ENCODE data around the gene UBR3. TPM values are rescaled to one million over a fixed set of nuclear protein-coding genes. Genes with fewer than 3 reads are reported as not detected.
A peak's percentile ranks its signal among the peaks of the same experiment; 100 is the strongest.
"Not testable (repeated sequence)": the region's sequence is repeated elsewhere in the genome, so short reads cannot be mapped to it uniquely, and the experiment has no call there.

Gene UBR3
- total RNA-seq, 1 experiment from 2014 or later: 21.9 TPM

DNA sequence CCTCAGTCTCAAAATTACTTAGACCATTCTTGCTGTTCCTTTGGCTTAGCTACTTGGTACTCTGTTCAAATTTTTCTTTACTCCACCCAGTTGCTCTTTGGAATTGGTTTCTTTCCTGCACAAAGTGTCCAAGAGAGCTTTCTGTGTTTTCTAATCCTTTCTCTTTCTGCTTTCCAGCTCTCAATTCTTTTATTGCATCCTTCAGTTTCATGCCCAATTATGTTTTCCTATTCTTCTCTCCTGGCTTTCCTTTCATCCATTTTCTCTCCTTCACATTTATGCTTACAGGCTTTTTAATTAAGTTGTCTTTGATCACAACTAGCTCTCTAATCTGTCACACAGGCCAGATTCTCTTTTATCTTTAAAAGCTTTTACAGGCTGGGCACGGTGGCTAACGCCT lies 38.2 kb downstream of the UBR3 start:
- Histone ChIP-seq H3K23ac (ENCODE audit: insufficient read length, low read depth, low read length) (no peak overlapping the region), H3K4ac (ENCODE audit: low read depth, low read length) (no peak overlapping the region), H3K18ac (ENCODE audit: insufficient read length, low read depth, low read length) (no peak overlapping the region), H3K79me2 (ENCODE audit: insufficient read depth, low read length) (peaks cover 2% of the 10 kb centered on the region; the same call in 1 of the 2 replicates), H2BK5ac (ENCODE audit: insufficient read length, low read length) (no peak overlapping the region), H3T11ph (ENCODE audit: low read length) (no peak overlapping the region), H4K91ac (ENCODE audit: insufficient read length, low read depth, low read length) (no peak overlapping the region), H4K20me1 (ENCODE audit: control insufficient read depth, insufficient read depth, insufficient read length) (no peaks in the 10 kb centered on the region), H2BK20ac (ENCODE audit: low read depth, low read length, poor library complexity, severe bottlenecking) (no peak overlapping the region), H2AK5ac (ENCODE audit: insufficient read length, low read length) (no peak overlapping the region), H3K79me1 (ENCODE audit: insufficient read depth, low read depth, low read length, poor library complexity, severe bottlenecking) (peaks cover 3% of the 10 kb centered on the region), H3K27ac (ENCODE audit: insufficient read length, low read depth, low read length) (no peak overlapping the region), H2AFZ (ENCODE audit: low read length) (no peak overlapping the region), H4K5ac (ENCODE audit: insufficient read length, low read depth, low read length) (no peak overlapping the region), H2BK15ac (ENCODE audit: low read depth, low read length) (no peak overlapping the region), H3K9ac (ENCODE audit: extremely low read depth, insufficient read length, low read length) (no peak overlapping the region), H3K4me1 (ENCODE audit: insufficient read depth, low read length) (peaks cover 5% of the 10 kb centered on the region; the same call in 1 of the 2 replicates), H2BK12ac (ENCODE audit: insufficient read length, low read depth, low read length) (no peak overlapping the region), H3K56ac (ENCODE audit: insufficient read length, low read depth, low read length) (no peak overlapping the region), H3K9me3 (ENCODE audit: control insufficient read depth, low read depth, low read length) (no peaks in the 10 kb centered on the region), H3K14ac (ENCODE audit: insufficient read depth, low read length) (no peak overlapping the region), H3K27me3 (ENCODE audit: insufficient read depth, low read length) (no peaks in the 10 kb centered on the region), H3K23me2 (ENCODE audit: insufficient read length, low read depth, low read length, poor library complexity, severe bottlenecking) (no peaks in the 10 kb centered on the region), H4K8ac (replicated peaks; ENCODE audit: insufficient read length, low read depth, low read length) (no peak overlapping the region), H3K4me2 (ENCODE audit: insufficient read depth, insufficient read length, low read length) (no peak overlapping the region), H2BK120ac (ENCODE audit: low read depth, low read length, poor library complexity, severe bottlenecking) (no peak overlapping the region)
- WGBS (ENCODE audit: extremely low coverage, insufficient read length, low lambda C conversion rate): no CpG with 5 or more reads among the region's 2 CpGs
- no peak overlapping the region for H3K4me3 Mint-ChIP-seq
- TF ChIP-seq, protein P1, sequence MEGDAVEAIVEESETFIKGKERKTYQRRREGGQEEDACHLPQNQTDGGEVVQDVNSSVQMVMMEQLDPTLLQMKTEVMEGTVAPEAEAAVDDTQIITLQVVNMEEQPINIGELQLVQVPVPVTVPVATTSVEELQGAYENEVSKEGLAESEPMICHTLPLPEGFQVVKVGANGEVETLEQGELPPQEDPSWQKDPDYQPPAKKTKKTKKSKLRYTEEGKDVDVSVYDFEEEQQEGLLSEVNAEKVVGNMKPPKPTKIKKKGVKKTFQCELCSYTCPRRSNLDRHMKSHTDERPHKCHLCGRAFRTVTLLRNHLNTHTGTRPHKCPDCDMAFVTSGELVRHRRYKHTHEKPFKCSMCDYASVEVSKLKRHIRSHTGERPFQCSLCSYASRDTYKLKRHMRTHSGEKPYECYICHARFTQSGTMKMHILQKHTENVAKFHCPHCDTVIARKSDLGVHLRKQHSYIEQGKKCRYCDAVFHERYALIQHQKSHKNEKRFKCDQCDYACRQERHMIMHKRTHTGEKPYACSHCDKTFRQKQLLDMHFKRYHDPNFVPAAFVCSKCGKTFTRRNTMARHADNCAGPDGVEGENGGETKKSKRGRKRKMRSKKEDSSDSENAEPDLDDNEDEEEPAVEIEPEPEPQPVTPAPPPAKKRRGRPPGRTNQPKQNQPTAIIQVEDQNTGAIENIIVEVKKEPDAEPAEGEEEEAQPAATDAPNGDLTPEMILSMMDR (conservative IDR thresholded peaks at IDR 0.05): no peak
- peaks cover 28 to 39% of the 10 kb centered on the region in 2 experiments for H3K4me1 Mint-ChIP-seq
- H3K27ac Mint-ChIP-seq: peak overlapping the region in 1 of 3 experiments; percentile 21; a peak in 1 of 7 replicates
- no peak for DNase-seq
- peaks cover 0 to 9% (median 0%) of the 10 kb centered on the region in 3 experiments; a peak in 2 of 7 replicates for H3K36me3 Mint-ChIP-seq (ENCODE audit: insufficient read depth in 1 of 3, low read depth in 3 of 3)
- H3K9me3 Mint-ChIP-seq: no peaks in the 10 kb centered on the region
- H3K27me3 Mint-ChIP-seq (ENCODE audit: low read depth): no peaks in the 10 kb centered on the region

GRCh38 chr2:169866230-169866629 lies 39.0 kb downstream of the UBR3 start:
- H3K27ac Mint-ChIP-seq: peak overlapping the region in 1 of 3 experiments; percentile 61; a peak in 2 of 7 replicates
- not testable (repeated sequence) for H3K9ac ChIP-seq (ENCODE audit: extremely low read depth, insufficient read length, low read length); H2BK5ac ChIP-seq (ENCODE audit: insufficient read length, low read length); H3T11ph ChIP-seq (ENCODE audit: low read length); H3K9me3 ChIP-seq (ENCODE audit: control insufficient read depth, low read depth, low read length); H3K23ac ChIP-seq (ENCODE audit: insufficient read length, low read depth, low read length); H3K4ac ChIP-seq (ENCODE audit: low read depth, low read length); H4K8ac ChIP-seq (replicated peaks; ENCODE audit: insufficient read length, low read depth, low read length); H3K4me3 Mint-ChIP-seq; H3K27me3 Mint-ChIP-seq (ENCODE audit: low read depth); H4K5ac ChIP-seq (ENCODE audit: insufficient read length, low read depth, low read length); H2BK15ac ChIP-seq (ENCODE audit: low read depth, low read length); H2BK12ac ChIP-seq (ENCODE audit: insufficient read length, low read depth, low read length); H2AFZ ChIP-seq (ENCODE audit: low read length); H3K14ac ChIP-seq (ENCODE audit: insufficient read depth, low read length); H3K18ac ChIP-seq (ENCODE audit: insufficient read length, low read depth, low read length); H3K56ac ChIP-seq (ENCODE audit: insufficient read length, low read depth, low read length); H3K23me2 ChIP-seq (ENCODE audit: insufficient read length, low read depth, low read length, poor library complexity, severe bottlenecking); H3K4me1 ChIP-seq (ENCODE audit: insufficient read depth, low read length); H2AK5ac ChIP-seq (ENCODE audit: insufficient read length, low read length); H3K9me3 Mint-ChIP-seq; H2BK20ac ChIP-seq (ENCODE audit: low read depth, low read length, poor library complexity, severe bottlenecking); H3K79me1 ChIP-seq (ENCODE audit: insufficient read depth, low read depth, low read length, poor library complexity, severe bottlenecking); H3K27me3 ChIP-seq (ENCODE audit: insufficient read depth, low read length); H3K36me3 Mint-ChIP-seq (ENCODE audit: insufficient read depth in 1 of 3, low read depth in 3 of 3); H4K20me1 ChIP-seq (ENCODE audit: control insufficient read depth, insufficient read depth, insufficient read length); H3K4me2 ChIP-seq (ENCODE audit: insufficient read depth, insufficient read length, low read length); H3K79me2 ChIP-seq (ENCODE audit: insufficient read depth, low read length); DNase-seq; H4K91ac ChIP-seq (ENCODE audit: insufficient read length, low read depth, low read length); H3K27ac ChIP-seq (ENCODE audit: insufficient read length, low read depth, low read length); H2BK120ac ChIP-seq (ENCODE audit: low read depth, low read length, poor library complexity, severe bottlenecking)
- WGBS (ENCODE audit: extremely low coverage, insufficient read length, low lambda C conversion rate): no CpG with 5 or more reads among the region's 6 CpGs
- H3K4me1 Mint-ChIP-seq: peaks cover 28 to 39% of the 10 kb centered on the region in 2 experiments

Measured in H9 (cell line).